Upper lobe of right lung (tissue), 1 donor: Measurements from ENCODE around the gene SRBD1. TPM values are rescaled to one million over a fixed set of nuclear protein-coding genes. Genes with fewer than 3 reads are reported as not detected.

Source experiments
- ATAC-seq: fragments of 200-7000 bp; cut with Tn5 transposase; one replicate; pipeline ENCODE4 v1.9.1; 2020; ENCODE audit warnings: mild to moderate bottlenecking, moderate library complexity
- DNase-seq: peaks from one replicate; pipeline ENCODE4 v3.0.0-alpha.2; 2020
- H3K27ac ChIP-seq: fragments of 200-600 bp; one replicate; pipeline ENCODE4 v1.8.0; 2022
- H3K27me3 ChIP-seq: fragments of 200-600 bp; one replicate; pipeline ENCODE4 v1.8.0; 2022; ENCODE audit warnings: mild to moderate bottlenecking
- H3K36me3 ChIP-seq: fragments of 200-600 bp; one replicate; pipeline ENCODE4 v1.8.0; 2022
- H3K4me1 ChIP-seq: fragments of 200-600 bp; one replicate; pipeline ENCODE4 v1.8.0; 2022
- H3K4me3 ChIP-seq: fragments of 200-600 bp; one replicate; pipeline ENCODE4 v1.8.0; 2022; ENCODE audit warnings: mild to moderate bottlenecking
- H3K9me3 ChIP-seq: fragments of 200-600 bp; one replicate; pipeline ENCODE4 v1.8.0; 2022
- CTCF ChIP-seq: fragments of 200-600 bp; IDR thresholded peaks from one replicate; pipeline ENCODE4 v1.8.0; 2022; ENCODE audit warnings: antibody characterized with exemption
- intact Hi-C: fragments of 100-400 bp; cut with DNase I; formaldehyde crosslinking; loops from one replicate; pipeline ENCODE4 v1.11.0; 2022
- total RNA-seq: library from RNA; stranded (reverse); fragmentation: NEBNext Ultra II Directional; extraction: Animal tissue kit (Norgen Biotek cat#: 25700); gene quantifications from one replicate; pipeline ENCODE4 v1.2.1, GENCODE V29; 2021
- donor health status: DM: no; HTN: yes; CAD: no; lungs with severe emphysema.

Gene SRBD1
- total RNA-seq, 1 donor from 2014 or later: 19.2 TPM

GRCh38 chr2:45406621-45407020, 204.4 kb downstream of the SRBD1 start:
- ATAC-seq: no peak
- Histone ChIP-seq H3K4me1 (no peaks in the 10 kb centered on the region), H3K27ac (no peak overlapping the region), H3K36me3 (peaks cover 6% of the 10 kb centered on the region), H3K9me3 (no peaks in the 10 kb centered on the region), H3K27me3 (no peaks in the 10 kb centered on the region), H3K4me3 (no peak overlapping the region)
- DNase-seq: no peak
- intact Hi-C loops: no loop called here
- TF ChIP-seq CTCF: no peak

GRCh38 chr2:45404807-45405297, 206.2 kb downstream of the SRBD1 start:
- Histone ChIP-seq H3K27ac (no peak overlapping the region), H3K36me3 (no peaks in the 10 kb centered on the region), H3K4me3 (no peak overlapping the region), H3K9me3 (no peaks in the 10 kb centered on the region), H3K27me3 (no peaks in the 10 kb centered on the region), H3K4me1 (no peaks in the 10 kb centered on the region)
- TF ChIP-seq CTCF: no peak
- no peak for ATAC-seq
- intact Hi-C loops: no loop called here
- DNase-seq: no peak

- ATAC-seq (no peak), DNase-seq (no peak)
- Histone ChIP-seq H3K4me3 (no peak overlapping the region), H3K27ac (no peak overlapping the region), H3K36me3 (no peaks in the 10 kb centered on the region), H3K9me3 (no peaks in the 10 kb centered on the region), H3K4me1 (no peaks in the 10 kb centered on the region), H3K27me3 (no peaks in the 10 kb centered on the region)
- TF ChIP-seq CTCF: no peak
- intact Hi-C loops: no loop called here
Observed at GRCh38 chr2:45403036-45403435, 208.0 kb downstream of the SRBD1 start.

GRCh38 chr2:45401431-45401922, 209.6 kb downstream of the SRBD1 start:
- TF ChIP-seq CTCF: no peak
- H3K4me3 ChIP-seq: no peak overlapping the region
- no peaks in the 10 kb centered on the region for H3K9me3 ChIP-seq
- intact Hi-C loops: no loop called here
- no peak for ATAC-seq
- H3K36me3 ChIP-seq: no peaks in the 10 kb centered on the region
- no peaks in the 10 kb centered on the region for H3K27me3 ChIP-seq
- DNase-seq: no peak
- H3K4me1 ChIP-seq: no peaks in the 10 kb centered on the region
- no peak overlapping the region for H3K27ac ChIP-seq

- intact Hi-C loops: no loop called here
- ATAC-seq (no peak), DNase-seq (no peak)
Observed at GRCh38 chr2:45399040-45399784, 211.9 kb downstream of the SRBD1 start.

More at GRCh38 chr2:45399040-45399784, 211.9 kb downstream of the SRBD1 start:
- Histone ChIP-seq H3K4me1 (no peaks in the 10 kb centered on the region), H3K27ac (no peak overlapping the region), H3K36me3 (no peaks in the 10 kb centered on the region), H3K4me3 (no peak overlapping the region), H3K9me3 (no peaks in the 10 kb centered on the region), H3K27me3 (no peaks in the 10 kb centered on the region)
- TF ChIP-seq CTCF: no peak
